WI38 (cell line): Measurements from ENCODE around the gene CTLA4.

Experiments
- H3K4me3 ChIP-seq: 2 replicates; pipeline ENCODE4 v1.5.1; 2011; ENCODE audit warnings: low read depth, mild to moderate bottlenecking, control low read depth, low read length
- CTCF ChIP-seq: IDR thresholded peaks from 2 replicates; pipeline ENCODE4 v1.5.1; 2012; ENCODE audit warnings: low read depth, mild to moderate bottlenecking, control low read depth, low read length

Gene CTLA4

GRCh38 chr2:203824603-203825002 lies 43.0 kb upstream of the CTLA4 start:
- H3K4me3 ChIP-seq, result no peak overlapping the region
- no peak for TF ChIP-seq CTCF

- H3K4me3 ChIP-seq, result no peak overlapping the region
- TF ChIP-seq CTCF, result no peak
Measured at GRCh38 chr2:203826704-203827103, 40.9 kb upstream of the CTLA4 start.

GRCh38 chr2:203830304-203831055 lies 37.1 kb upstream of the CTLA4 start:
- no peak overlapping the region for H3K4me3 ChIP-seq
- no peak for TF ChIP-seq CTCF

GRCh38 chr2:203835420-203835819 lies 32.2 kb upstream of the CTLA4 start:
- H3K4me3 ChIP-seq, result no peak overlapping the region
- TF ChIP-seq CTCF, result no peak

- no peak overlapping the region for H3K4me3 ChIP-seq
- TF ChIP-seq CTCF, result no peak
Measured at GRCh38 chr2:203835892-203836800, 31.4 kb upstream of the CTLA4 start.

GRCh38 chr2:203840655-203841205 lies 26.8 kb upstream of the CTLA4 start:
- no peak overlapping the region for H3K4me3 ChIP-seq
- TF ChIP-seq CTCF, result no peak
